NB4 (cell line): ENCODE measurements around the gene TIPARP.

Experiments
- CTCF ChIP-seq: IDR thresholded peaks from one replicate; pipeline ENCODE4 v1.5.1; 2012; ENCODE audit warnings: low read depth, low read length
- MYC ChIP-seq: IDR thresholded peaks from 2 replicates; pipeline ENCODE4 v1.6.1; 2011; ENCODE audit warnings: low read depth, low read length
- POLR2A ChIP-seq: IDR thresholded peaks from 2 replicates; pipeline ENCODE4 v1.6.1; 2011; ENCODE audit warnings: mild to moderate bottlenecking; ENCODE audit not compliant: insufficient read length; ENCODE audit errors: extremely low read depth

- TF ChIP-seq CTCF: no peak
- no peak for TF ChIP-seq POLR2A
- TF ChIP-seq MYC: no peak
Observed at GRCh38 chr3:156744631-156745030, 70.2 kb downstream of the TIPARP start.
